ENCODE results near the gene CCR7. TPM values are rescaled to one million over a fixed set of nuclear protein-coding genes. Genes with fewer than 3 reads are reported as not detected.
"Not testable (repeated sequence)": the region's sequence is repeated elsewhere in the genome, so short reads cannot be mapped to it uniquely, and the experiment has no call there.

The CCR7 gene
- total and polyA plus RNA-seq, 7 experiments from 2014 or later, result 153 to 2,301 (median 633) TPM

GRCh38 chr17:40577611-40578065 is 12.4 kb upstream of the CCR7 start:
- peak overlapping the region; percentile 79 for H3K27ac ChIP-seq (ENCODE audit: low read depth, low read length)

DNA sequence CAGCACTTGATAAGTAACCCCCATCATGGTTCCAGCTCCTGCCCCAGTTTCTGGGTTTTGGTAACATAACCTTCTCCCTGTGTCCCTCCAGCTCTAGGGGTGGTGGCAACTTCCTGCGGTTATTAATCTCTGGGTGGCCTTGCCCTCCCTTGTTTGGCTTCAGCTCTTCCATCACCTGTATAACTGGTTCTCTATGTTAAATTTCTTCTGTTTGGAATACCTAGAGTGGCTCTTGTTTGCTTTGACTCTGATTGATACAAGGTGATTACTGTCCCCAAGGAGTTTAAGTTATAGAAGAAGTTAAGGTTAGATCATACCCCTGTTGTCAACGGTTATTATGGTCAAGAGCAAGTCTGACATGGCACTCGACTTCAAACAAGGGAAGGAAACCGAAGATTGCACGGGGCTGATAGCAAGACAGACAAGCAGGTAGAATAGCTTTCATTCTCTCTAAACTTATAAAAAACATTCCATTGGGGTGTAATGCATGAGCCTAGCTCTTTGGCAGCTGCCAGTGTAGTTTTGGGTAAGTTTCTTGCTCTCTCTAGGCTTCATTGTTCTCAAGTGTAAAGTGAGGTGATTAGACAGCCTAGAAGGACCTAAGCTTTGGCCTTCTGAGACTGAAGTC is 11.0 kb upstream of the CCR7 start:
- no peak overlapping the region for H3K4me3 ChIP-seq (ENCODE audit: low read length)
- ChIA-PET CTCF (interaction anchor here (0.6 to 4.5 kb wide), 8 partner anchors 10 to 44 kb away, joined by 3 to 54 read pairs (median 4); partner anchors contain the start of gene CCR7), POLR2A (interaction anchor here (0.7 to 33.5 kb wide), 8 partner anchors 11 to 1119 kb away, joined by 3 to 1524 read pairs (median 60); partner anchors contain the start of gene CCR7)
- peaks cover 13 to 55% (median 19%) of the 10 kb centered on the region in 5 donors for H3K36me3 Mint-ChIP-seq
- H3K27ac Mint-ChIP-seq, result peak overlapping the region; percentile 60 to 98 (median 95)
- peaks cover 35 to 94% (median 81%) of the 10 kb centered on the region in 7 donors for H3K4me1 Mint-ChIP-seq
- peaks cover 7 to 48% (median 31%) of the 10 kb centered on the region in 11 donors for H3K9me3 Mint-ChIP-seq
- intact Hi-C loops (cut with micrococcal nuclease), result loop anchor here in 1 of 2 donors (1.0 kb wide), 1 partner anchor 11 kb away; the partner anchor contains the start of gene CCR7
- peak; percentile 60 for ATAC-seq
- H3K9me3 ChIP-seq (ENCODE audit: control insufficient read depth in 2 of 3, low read length in 3 of 3), result no peaks in the 10 kb centered on the region
- H3K4me1 ChIP-seq (ENCODE audit: control insufficient read depth in 2 of 2, insufficient read depth in 2 of 2, low read length in 2 of 2), result peaks cover 7 to 58% of the 10 kb centered on the region in 2 donors
- no peaks in the 10 kb centered on the region for H3K27me3 Mint-ChIP-seq
- H3K27ac ChIP-seq (ENCODE audit: low read depth, low read length), result peak overlapping the region; percentile 79
- DNase-seq, result peak in 2 of 9 donors; percentile 48 to 54
- peak overlapping the region; percentile 56 to 84 (median 64) for H3K4me3 Mint-ChIP-seq
- no peaks in the 10 kb centered on the region for H3K27me3 ChIP-seq (ENCODE audit: control insufficient read depth in 2 of 2, insufficient read depth in 2 of 2, low read length in 2 of 2)
- H3K36me3 ChIP-seq (ENCODE audit: control insufficient read depth in 2 of 3, insufficient read depth in 3 of 3, low read length in 3 of 3), result no peaks in the 10 kb centered on the region

More at GRCh38 chr17:40577611-40578065, 12.4 kb upstream of the CCR7 start:
- intact Hi-C loops (cut with micrococcal nuclease), result loop anchor here in 1 of 2 donors (1.0 kb wide), 3 partner anchors 9 to 21 kb away; partner anchors contain the start of gene CCR7
- Histone ChIP-seq H3K9me3 (ENCODE audit: control insufficient read depth in 2 of 3, low read length in 3 of 3) (no peaks in the 10 kb centered on the region), H3K27me3 (ENCODE audit: control insufficient read depth in 2 of 2, insufficient read depth in 2 of 2, low read length in 2 of 2) (no peaks in the 10 kb centered on the region), H3K36me3 (ENCODE audit: control insufficient read depth in 2 of 3, insufficient read depth in 3 of 3, low read length in 3 of 3) (no peaks in the 10 kb centered on the region), H3K4me1 (ENCODE audit: control insufficient read depth in 2 of 2, insufficient read depth in 2 of 2, low read length in 2 of 2) (peaks cover 22 to 70% of the 10 kb centered on the region in 2 donors), H3K4me3 (ENCODE audit: low read length) (no peak overlapping the region)
- Mint-ChIP-seq H3K4me1 (peaks cover 42 to 94% (median 81%) of the 10 kb centered on the region in 7 donors), H3K4me3 (peak overlapping the region; percentile 64 to 83 (median 72)), H3K27me3 (no peaks in the 10 kb centered on the region), H3K27ac (peak overlapping the region; percentile 81 to 98 (median 95)), H3K9me3 (peaks cover 2 to 34% (median 22%) of the 10 kb centered on the region in 11 donors), H3K36me3 (peaks cover 7 to 50% (median 12%) of the 10 kb centered on the region in 5 donors)
- ChIA-PET CTCF (interaction anchor here (0.9 to 4.5 kb wide), 7 partner anchors 9 to 37 kb away, joined by 3 to 54 read pairs (median 11); partner anchors contain the start of gene CCR7), POLR2A (interaction anchor here (1.1 to 33.5 kb wide), 7 partner anchors 10 to 35 kb away, joined by 6 to 1524 read pairs (median 68); partner anchors contain the start of gene CCR7)
- DNase-seq, result peak in 2 of 9 donors; percentile 53 to 72
- ATAC-seq, result peak; percentile 78

GRCh38 chr17:40574292-40574691 is 9.0 kb upstream of the CCR7 start:
- ATAC-seq (no peak), DNase-seq (no peak)
- H3K27ac Mint-ChIP-seq, result peak overlapping the region in 2 of 9 donors; percentile 95 to 98
- Histone ChIP-seq H3K4me3 (ENCODE audit: low read length) (no peak overlapping the region), H3K27me3 (ENCODE audit: control insufficient read depth in 2 of 2, insufficient read depth in 2 of 2, low read length in 2 of 2) (no peaks in the 10 kb centered on the region), H3K4me1 (ENCODE audit: control insufficient read depth in 2 of 2, insufficient read depth in 2 of 2, low read length in 2 of 2) (peaks cover 0 to 46% of the 10 kb centered on the region in 2 donors), H3K9me3 (ENCODE audit: control insufficient read depth in 2 of 3, low read length in 3 of 3) (no peaks in the 10 kb centered on the region), H3K36me3 (ENCODE audit: control insufficient read depth in 2 of 3, insufficient read depth in 3 of 3, low read length in 3 of 3) (no peaks in the 10 kb centered on the region), H3K27ac (ENCODE audit: low read depth, low read length) (no peak overlapping the region)
- H3K27me3 Mint-ChIP-seq, result no peaks in the 10 kb centered on the region
- peaks cover 16 to 60% (median 23%) of the 10 kb centered on the region in 5 donors for H3K36me3 Mint-ChIP-seq
- intact Hi-C loops (cut with micrococcal nuclease), result loop anchor here in 1 of 2 donors (1.0 kb wide), 1 partner anchor 8 kb away; no protein-coding TSS in a partner anchor
- peaks cover 7 to 53% (median 34%) of the 10 kb centered on the region in 11 donors for H3K9me3 Mint-ChIP-seq
- peaks cover 29 to 94% (median 79%) of the 10 kb centered on the region in 7 donors for H3K4me1 Mint-ChIP-seq
- CTCF ChIA-PET, result interaction anchor here (1.1 to 1.3 kb wide), 2 partner anchors 40 to 41 kb away, joined by 4 to 5 read pairs; no protein-coding TSS in a partner anchor
- POLR2A ChIA-PET, result interaction anchor here (5.2 to 37.7 kb wide), 5 partner anchors 13 to 41 kb away, joined by 28 to 2132 read pairs (median 598); partner anchors contain the start of gene CCR7
- no peak overlapping the region for H3K4me3 Mint-ChIP-seq

DNA sequence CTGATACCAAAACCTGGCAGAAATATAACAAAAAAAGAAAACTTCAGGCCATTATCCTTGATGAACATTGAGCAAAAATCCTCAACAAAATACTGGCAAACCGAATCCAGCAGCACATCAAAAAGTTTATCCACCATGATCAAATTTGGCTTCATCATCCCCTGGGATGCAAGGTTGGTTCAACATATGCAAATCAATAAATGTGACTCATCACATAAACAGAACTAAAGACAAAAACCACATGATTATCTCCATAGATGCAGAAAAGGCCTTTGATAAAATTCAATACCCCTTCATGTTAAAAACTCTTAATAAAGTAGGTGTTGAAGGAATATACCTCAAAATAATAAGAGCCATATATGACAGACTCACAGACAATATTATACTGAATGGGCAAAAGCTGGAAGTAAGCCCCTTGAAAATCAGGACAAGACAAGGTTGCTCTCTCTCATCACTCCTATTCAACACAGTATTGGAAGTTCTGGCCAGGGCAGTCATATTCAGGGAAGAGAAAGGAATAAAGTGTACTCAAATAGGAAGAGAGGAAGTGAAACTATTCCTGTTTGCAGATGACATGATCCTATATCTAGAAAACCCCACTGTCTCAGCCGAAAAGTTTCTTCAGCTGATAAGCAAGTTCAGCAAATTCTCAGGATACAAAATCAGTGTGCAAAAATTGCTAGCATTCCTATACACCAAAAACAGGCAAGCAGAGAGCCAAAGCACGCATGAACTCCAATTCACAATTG is 7.1 kb upstream of the CCR7 start:
- intact Hi-C loops (cut with micrococcal nuclease); H3K36me3 ChIP-seq (ENCODE audit: control insufficient read depth in 2 of 3, insufficient read depth in 3 of 3, low read length in 3 of 3); H3K27ac ChIP-seq (ENCODE audit: low read depth, low read length); DNase-seq; H3K9me3 ChIP-seq (ENCODE audit: control insufficient read depth in 2 of 3, low read length in 3 of 3); H3K27me3 ChIP-seq (ENCODE audit: control insufficient read depth in 2 of 2, insufficient read depth in 2 of 2, low read length in 2 of 2); H3K27me3 Mint-ChIP-seq; ATAC-seq; H3K4me3 ChIP-seq (ENCODE audit: low read length): not testable (repeated sequence)
- Mint-ChIP-seq H3K4me1 (peaks cover 21 to 93% (median 75%) of the 10 kb centered on the region in 7 donors), H3K36me3 (peaks cover 16 to 64% (median 23%) of the 10 kb centered on the region in 5 donors), H3K27ac (peak overlapping the region in 6 of 9 donors; percentile 26 to 71 (median 48)), H3K9me3 (peaks cover 9 to 60% (median 34%) of the 10 kb centered on the region in 11 donors), H3K4me3 (peak overlapping the region in 5 of 10 donors; percentile 0 to 35 (median 15))
- peaks cover 16 to 52% of the 10 kb centered on the region in 2 donors for H3K4me1 ChIP-seq (ENCODE audit: control insufficient read depth in 2 of 2, insufficient read depth in 2 of 2, low read length in 2 of 2)
- ChIA-PET CTCF (interaction anchor here (0.7 to 1.8 kb wide), 2 partner anchors 43 to 423 kb away, joined by 3 to 6 read pairs; no protein-coding TSS in a partner anchor), POLR2A (interaction anchor here (0.6 to 37.7 kb wide), 4 partner anchors 15 to 1092 kb away, joined by 3 to 2132 read pairs (median 1061); partner anchors contain the start of gene CCR7)

DNA sequence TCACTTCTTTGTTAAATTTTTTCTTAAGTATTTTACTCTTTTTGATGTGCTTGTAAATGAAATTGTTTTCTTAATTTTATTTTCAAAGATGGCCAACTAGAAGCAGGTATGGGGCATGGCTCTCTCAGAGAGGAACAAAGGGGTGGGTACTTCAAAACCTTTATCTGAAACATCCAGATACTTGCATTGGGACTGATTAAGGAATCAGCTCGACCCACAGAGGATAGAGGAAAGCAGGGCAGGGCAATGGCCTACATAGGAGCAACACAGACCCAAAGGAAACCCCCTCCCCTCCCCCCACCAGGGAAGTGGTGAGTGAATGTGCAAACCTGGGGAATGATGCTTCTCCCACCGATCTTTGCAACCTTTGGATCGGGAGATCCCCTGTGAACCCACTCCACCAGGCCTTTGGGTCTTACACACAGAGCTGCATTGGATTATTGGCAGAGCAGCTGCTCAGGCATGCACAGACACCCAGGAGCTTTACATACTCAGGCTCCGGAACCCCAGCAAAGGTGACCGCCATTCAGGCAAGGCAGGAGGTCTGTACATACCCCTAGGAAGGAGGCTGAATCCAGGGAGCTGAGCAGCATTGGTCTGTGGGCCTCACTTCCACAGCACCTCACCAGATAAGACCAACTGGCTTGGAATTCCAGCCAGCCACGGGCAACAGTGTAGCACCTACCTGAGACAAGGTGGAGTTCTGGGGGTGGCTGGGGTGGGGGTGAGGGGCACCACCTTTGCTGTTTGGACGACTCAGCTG is 3.0 kb upstream of the CCR7 start:
- H3K27me3 Mint-ChIP-seq, result peaks cover 0 to 2% (median 0%) of the 10 kb centered on the region in 5 donors
- CTCF ChIA-PET, result interaction anchor here (0.7 to 10.0 kb wide), 6 partner anchors 9 to 54 kb away, joined by 3 to 54 read pairs (median 6); no protein-coding TSS in a partner anchor
- no peak overlapping the region for H3K4me3 ChIP-seq (ENCODE audit: low read length)
- no peak for DNase-seq
- peak overlapping the region; percentile 99 for H3K27ac ChIP-seq (ENCODE audit: low read depth, low read length)
- peak overlapping the region in 8 of 10 donors; percentile 13 to 52 (median 34) for H3K4me3 Mint-ChIP-seq
- peaks cover 42% of the 10 kb centered on the region in 2 donors for H3K4me1 ChIP-seq (ENCODE audit: control insufficient read depth in 2 of 2, insufficient read depth in 2 of 2, low read length in 2 of 2)
- peaks cover 0 to 20% (median 10%) of the 10 kb centered on the region in 3 experiments for H3K36me3 ChIP-seq (ENCODE audit: control insufficient read depth in 2 of 3, insufficient read depth in 3 of 3, low read length in 3 of 3)
- peaks cover 6 to 41% (median 18%) of the 10 kb centered on the region in 11 donors for H3K9me3 Mint-ChIP-seq
- peaks cover 26 to 62% (median 35%) of the 10 kb centered on the region in 5 donors for H3K36me3 Mint-ChIP-seq
- peaks cover 19 to 77% (median 59%) of the 10 kb centered on the region in 7 donors for H3K4me1 Mint-ChIP-seq
- H3K9me3 ChIP-seq (ENCODE audit: control insufficient read depth in 2 of 3, low read length in 3 of 3), result no peaks in the 10 kb centered on the region
- POLR2A ChIA-PET, result interaction anchor here (1.5 to 45.4 kb wide), 6 partner anchors 5 to 47 kb away, joined by 7 to 2132 read pairs (median 1061); partner anchors contain the start of gene CCR7
- intact Hi-C loops (cut with micrococcal nuclease), result no loop called here
- peak overlapping the region in 8 of 9 donors; percentile 69 to 100 (median 92) for H3K27ac Mint-ChIP-seq
- ATAC-seq, result no peak
- no peaks in the 10 kb centered on the region for H3K27me3 ChIP-seq (ENCODE audit: control insufficient read depth in 2 of 2, insufficient read depth in 2 of 2, low read length in 2 of 2)
